HepG2 (cell line): ENCODE results near the gene ARL3. TPM values are rescaled to one million over a fixed set of nuclear protein-coding genes. Genes with fewer than 3 reads are reported as not detected.

ENCODE experiments used
- CEBPB ChIP-seq: IDR thresholded peaks from 2 replicates; pipeline ENCODE4 v1.6.1; 2011; ENCODE audit warnings: low read depth, low read length, improper control_type of control experiment, borderline replicate concordance
- HOXA5 ChIP-seq: sonication (generic); formaldehyde crosslinking; IDR thresholded peaks from 2 replicates; pipeline ENCODE4 v1.4.0; 2020; ENCODE audit warnings: missing genetic modification reagents
- KLF12 ChIP-seq: sonication (generic); formaldehyde crosslinking; IDR thresholded peaks from 2 replicates; pipeline ENCODE4 v1.4.0; 2020; ENCODE audit warnings: missing genetic modification reagents, borderline replicate concordance
- MTA3 ChIP-seq: sonication (generic); formaldehyde crosslinking; IDR thresholded peaks from 2 replicates; pipeline ENCODE4 v1.4.0; 2020; ENCODE audit warnings: missing genetic modification reagents
- SPEN ChIP-seq: sonication (generic); formaldehyde crosslinking; IDR thresholded peaks from 2 replicates; pipeline ENCODE4 v1.5.1; 2020; ENCODE audit warnings: low read depth, mild to moderate bottlenecking, missing genetic modification reagents
- ZNF451 ChIP-seq: sonication (generic); formaldehyde crosslinking; IDR thresholded peaks from 2 replicates; pipeline ENCODE4 v1.5.0; 2020; ENCODE audit warnings: mild to moderate bottlenecking, missing genetic modification reagents
- ZNF567 ChIP-seq: sonication (generic); formaldehyde crosslinking; IDR thresholded peaks from 2 replicates; pipeline ENCODE4 v1.8.1; 2023; ENCODE audit warnings: mild to moderate bottlenecking, missing genetic modification reagents, borderline replicate concordance
- ZNF703 ChIP-seq: sonication (generic); formaldehyde crosslinking; IDR thresholded peaks from 2 replicates; pipeline ENCODE4 v1.5.1; 2020; ENCODE audit warnings: missing genetic modification reagents, mild to moderate bottlenecking, moderate library complexity, borderline replicate concordance
- polyA plus RNA-seq, 8 experiments: library from polyadenylated mRNA; depleted of rRNA in 3 of 8; stranded (reverse) in 7 of 8; unstranded in 1 of 8; fragments of >200 nt; fragmentation: Illumina TruSeq in 4 of 8; extraction: Trizol in 4 of 8; gene quantifications; 2 replicates each; pipeline versions ENCODE4 v1.2.1 to v1.2.3, GENCODE V29; 2011 to 2016; ENCODE audit warnings: low read depth in 4 of 8, missing spikeins in 1 of 8, mixed read lengths in 1 of 8; ENCODE audit not compliant: insufficient read depth in 1 of 8
- total RNA-seq, 5 experiments: library from RNA; depleted of rRNA; stranded (reverse); fragments of >200 nt; fragmentation: Illumina TruSeq; extraction: Trizol; gene quantifications; 2 replicates each; pipeline ENCODE4 v1.2.3, GENCODE V29; 2016; ENCODE audit warnings: low read depth in 1 of 5
- TF ChIP-seq, protein P1 (sequence below): sonication (generic); formaldehyde crosslinking; IDR thresholded peaks from one replicate; pipeline ENCODE4 v1.5.1; 2020; ENCODE audit warnings: mild to moderate bottlenecking, missing genetic modification reagents; ENCODE audit errors: not compliant biosample characterization
- TF ChIP-seq, protein P2 (sequence below): IDR thresholded peaks from 2 replicates; pipeline ENCODE4 v1.6.1; 2016
- TF ChIP-seq, protein P3 (sequence below): sonication (generic); formaldehyde crosslinking; IDR thresholded peaks from 2 replicates; pipeline ENCODE4 v1.4.0; 2020; ENCODE audit warnings: missing genetic modification reagents, mild to moderate bottlenecking, borderline replicate concordance
- TF ChIP-seq, protein P4 (sequence below): IDR thresholded peaks from 2 replicates; pipeline ENCODE4 v1.6.1; 2016; ENCODE audit warnings: low read depth, control low read depth
- TF ChIP-seq, protein P5 (sequence below), 2 experiments: sonication (generic) in 1 of 2; formaldehyde crosslinking in 1 of 2; IDR thresholded peaks; 2 replicates each; pipeline versions ENCODE4 v1.5.1 to v1.6.1; 2011 to 2020; ENCODE audit warnings: borderline replicate concordance in 1 of 2, low read depth in 1 of 2, low read length in 1 of 2, mild to moderate bottlenecking in 1 of 2, missing genetic modification reagents in 1 of 2, moderate library complexity in 1 of 2

Gene ARL3
- total and polyA plus RNA-seq, 2 of the 13 experiments (the other 11 are each of a cell fraction or from before 2014, with no cell fraction given): 5.2 to 6.6 TPM

DNA sequence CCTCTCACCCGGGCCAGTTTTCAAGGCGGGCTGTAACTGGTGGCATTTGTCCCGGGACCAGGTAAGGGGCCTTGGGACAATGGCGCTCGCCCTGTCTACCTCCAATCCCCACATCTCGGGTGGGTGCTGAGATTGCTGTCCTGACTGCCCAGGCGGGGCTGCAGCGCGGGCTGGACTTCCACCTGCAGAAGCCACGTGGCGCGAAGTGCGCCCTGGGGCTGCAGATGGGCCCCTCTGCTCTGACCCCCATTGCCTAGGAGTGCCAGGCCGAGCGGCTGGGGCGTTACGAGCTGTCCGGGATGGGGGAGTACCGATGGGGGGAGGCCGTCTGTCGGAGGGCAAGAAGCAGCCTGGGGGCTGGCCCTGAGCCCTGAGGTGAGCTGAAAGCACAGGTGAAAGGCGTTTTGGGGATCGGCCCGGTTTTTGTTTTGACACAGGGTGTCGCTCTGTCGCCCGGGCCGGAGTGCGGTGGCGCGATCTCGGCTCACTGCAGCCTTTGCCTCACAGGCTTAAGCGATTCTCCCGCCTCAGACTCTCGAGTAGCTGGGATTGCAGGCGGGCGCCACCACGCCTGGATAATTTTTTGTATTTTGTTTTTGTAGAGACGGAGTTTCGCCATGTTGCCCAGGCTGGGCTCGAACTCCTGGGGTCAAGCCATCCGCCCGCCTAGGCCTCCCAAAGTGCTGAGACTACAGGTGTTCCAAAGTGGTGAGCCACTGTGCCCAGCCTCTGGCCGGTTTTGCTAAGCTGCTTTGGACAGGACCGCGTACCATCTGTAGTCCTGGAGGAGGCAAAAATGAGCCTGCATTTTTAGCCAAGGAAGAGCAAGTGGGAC lies 641 bp upstream of the ARL3 start, which contains the start of gene SFXN2 (continued):
- TF ChIP-seq, protein P1, sequence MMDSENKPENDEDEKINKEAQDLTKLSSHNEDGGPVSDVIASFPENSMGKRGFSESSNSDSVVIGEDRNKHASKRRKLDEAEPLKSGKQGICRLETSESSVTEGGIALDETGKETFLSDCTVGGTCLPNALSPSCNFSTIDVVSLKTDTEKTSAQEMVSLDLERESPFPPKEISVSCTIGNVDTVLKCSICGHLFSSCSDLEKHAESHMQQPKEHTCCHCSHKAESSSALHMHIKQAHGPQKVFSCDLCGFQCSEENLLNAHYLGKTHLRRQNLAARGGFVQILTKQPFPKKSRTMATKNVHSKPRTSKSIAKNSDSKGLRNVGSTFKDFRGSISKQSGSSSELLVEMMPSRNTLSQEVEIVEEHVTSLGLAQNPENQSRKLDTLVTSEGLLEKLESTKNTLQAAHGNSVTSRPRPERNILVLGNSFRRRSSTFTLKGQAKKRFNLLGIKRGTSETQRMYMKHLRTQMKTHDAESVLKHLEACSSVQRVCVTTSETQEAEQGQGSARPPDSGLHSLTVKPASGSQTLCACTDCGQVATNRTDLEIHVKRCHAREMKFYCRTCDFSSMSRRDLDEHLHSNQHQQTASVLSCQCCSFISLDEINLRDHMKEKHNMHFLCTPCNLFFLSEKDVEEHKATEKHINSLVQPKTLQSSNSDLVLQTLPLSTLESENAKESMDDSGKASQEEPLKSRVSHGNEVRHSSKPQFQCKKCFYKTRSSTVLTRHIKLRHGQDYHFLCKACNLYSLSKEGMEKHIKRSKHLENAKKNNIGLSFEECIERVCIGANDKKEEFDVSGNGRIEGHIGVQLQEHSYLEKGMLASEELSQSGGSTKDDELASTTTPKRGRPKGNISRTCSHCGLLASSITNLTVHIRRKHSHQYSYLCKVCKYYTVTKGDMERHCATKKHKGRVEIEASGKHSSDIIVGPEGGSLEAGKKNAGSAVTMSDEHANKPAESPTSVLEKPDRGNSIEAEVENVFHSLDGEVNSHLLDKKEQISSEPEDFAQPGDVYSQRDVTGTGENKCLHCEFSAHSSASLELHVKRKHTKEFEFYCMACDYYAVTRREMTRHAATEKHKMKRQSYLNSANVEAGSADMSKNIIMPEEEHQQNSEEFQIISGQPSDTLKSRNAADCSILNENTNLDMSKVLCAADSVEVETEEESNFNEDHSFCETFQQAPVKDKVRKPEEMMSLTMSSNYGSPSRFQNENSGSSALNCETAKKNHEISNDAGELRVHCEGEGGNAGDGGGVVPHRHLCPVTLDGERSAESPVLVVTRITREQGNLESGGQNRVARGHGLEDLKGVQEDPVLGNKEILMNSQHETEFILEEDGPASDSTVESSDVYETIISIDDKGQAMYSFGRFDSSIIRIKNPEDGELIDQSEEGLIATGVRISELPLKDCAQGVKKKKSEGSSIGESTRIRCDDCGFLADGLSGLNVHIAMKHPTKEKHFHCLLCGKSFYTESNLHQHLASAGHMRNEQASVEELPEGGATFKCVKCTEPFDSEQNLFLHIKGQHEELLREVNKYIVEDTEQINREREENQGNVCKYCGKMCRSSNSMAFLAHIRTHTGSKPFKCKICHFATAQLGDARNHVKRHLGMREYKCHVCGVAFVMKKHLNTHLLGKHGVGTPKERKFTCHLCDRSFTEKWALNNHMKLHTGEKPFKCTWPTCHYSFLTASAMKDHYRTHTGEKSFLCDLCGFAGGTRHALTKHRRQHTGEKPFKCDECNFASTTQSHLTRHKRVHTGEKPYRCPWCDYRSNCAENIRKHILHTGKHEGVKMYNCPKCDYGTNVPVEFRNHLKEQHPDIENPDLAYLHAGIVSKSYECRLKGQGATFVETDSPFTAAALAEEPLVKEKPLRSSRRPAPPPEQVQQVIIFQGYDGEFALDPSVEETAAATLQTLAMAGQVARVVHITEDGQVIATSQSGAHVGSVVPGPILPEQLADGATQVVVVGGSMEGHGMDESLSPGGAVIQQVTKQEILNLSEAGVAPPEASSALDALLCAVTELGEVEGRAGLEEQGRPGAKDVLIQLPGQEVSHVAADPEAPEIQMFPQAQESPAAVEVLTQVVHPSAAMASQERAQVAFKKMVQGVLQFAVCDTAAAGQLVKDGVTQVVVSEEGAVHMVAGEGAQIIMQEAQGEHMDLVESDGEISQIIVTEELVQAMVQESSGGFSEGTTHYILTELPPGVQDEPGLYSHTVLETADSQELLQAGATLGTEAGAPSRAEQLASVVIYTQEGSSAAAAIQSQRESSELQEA: peak; percentile 76
- TF ChIP-seq, protein P2, sequence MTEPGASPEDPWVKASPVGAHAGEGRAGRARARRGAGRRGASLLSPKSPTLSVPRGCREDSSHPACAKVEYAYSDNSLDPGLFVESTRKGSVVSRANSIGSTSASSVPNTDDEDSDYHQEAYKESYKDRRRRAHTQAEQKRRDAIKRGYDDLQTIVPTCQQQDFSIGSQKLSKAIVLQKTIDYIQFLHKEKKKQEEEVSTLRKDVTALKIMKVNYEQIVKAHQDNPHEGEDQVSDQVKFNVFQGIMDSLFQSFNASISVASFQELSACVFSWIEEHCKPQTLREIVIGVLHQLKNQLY (CRISPR knock-in tag): no peak
- TF ChIP-seq, protein P3, sequence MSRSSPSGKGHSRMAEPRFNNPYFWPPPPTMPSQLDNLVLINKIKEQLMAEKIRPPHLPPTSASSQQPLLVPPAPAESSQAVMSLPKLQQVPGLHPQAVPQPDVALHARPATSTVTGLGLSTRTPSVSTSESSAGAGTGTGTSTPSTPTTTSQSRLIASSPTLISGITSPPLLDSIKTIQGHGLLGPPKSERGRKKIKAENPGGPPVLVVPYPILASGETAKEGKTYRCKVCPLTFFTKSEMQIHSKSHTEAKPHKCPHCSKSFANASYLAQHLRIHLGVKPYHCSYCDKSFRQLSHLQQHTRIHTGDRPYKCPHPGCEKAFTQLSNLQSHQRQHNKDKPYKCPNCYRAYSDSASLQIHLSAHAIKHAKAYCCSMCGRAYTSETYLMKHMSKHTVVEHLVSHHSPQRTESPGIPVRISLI (CRISPR knock-in tag): no peak
- TF ChIP-seq CEBPB (no peak), SPEN (0 out of 2 replicates have a peak, but pooled peaks have one; percentile 19), ZNF703 (CRISPR knock-in tag) (no peak), MTA3 (CRISPR knock-in tag) (no peak), ZNF451 (no peak), KLF12 (CRISPR knock-in tag) (0 out of 2 replicates have a peak, but pooled peaks have one; percentile 57), HOXA5 (no peak), ZNF567 (no peak)
- TF ChIP-seq, protein P4, sequence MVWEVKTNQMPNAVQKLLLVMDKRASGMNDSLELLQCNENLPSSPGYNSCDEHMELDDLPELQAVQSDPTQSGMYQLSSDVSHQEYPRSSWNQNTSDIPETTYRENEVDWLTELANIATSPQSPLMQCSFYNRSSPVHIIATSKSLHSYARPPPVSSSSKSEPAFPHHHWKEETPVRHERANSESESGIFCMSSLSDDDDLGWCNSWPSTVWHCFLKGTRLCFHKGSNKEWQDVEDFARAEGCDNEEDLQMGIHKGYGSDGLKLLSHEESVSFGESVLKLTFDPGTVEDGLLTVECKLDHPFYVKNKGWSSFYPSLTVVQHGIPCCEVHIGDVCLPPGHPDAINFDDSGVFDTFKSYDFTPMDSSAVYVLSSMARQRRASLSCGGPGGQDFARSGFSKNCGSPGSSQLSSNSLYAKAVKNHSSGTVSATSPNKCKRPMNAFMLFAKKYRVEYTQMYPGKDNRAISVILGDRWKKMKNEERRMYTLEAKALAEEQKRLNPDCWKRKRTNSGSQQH (CRISPR knock-in tag): no peak
- TF ChIP-seq, protein P5, sequence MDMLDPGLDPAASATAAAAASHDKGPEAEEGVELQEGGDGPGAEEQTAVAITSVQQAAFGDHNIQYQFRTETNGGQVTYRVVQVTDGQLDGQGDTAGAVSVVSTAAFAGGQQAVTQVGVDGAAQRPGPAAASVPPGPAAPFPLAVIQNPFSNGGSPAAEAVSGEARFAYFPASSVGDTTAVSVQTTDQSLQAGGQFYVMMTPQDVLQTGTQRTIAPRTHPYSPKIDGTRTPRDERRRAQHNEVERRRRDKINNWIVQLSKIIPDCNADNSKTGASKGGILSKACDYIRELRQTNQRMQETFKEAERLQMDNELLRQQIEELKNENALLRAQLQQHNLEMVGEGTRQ (IDR thresholded peaks at IDR 0.05; ENCODE audit: low read depth, low read length): no peak
- TF ChIP-seq, protein P5 (CRISPR knock-in tag; IDR thresholded peaks at IDR 0.05; ENCODE audit: borderline replicate concordance): 0 out of 2 replicates have a peak, but pooled peaks have one; percentile 16
